ENCODE results near the gene MIA.

MIA gene

GRCh38 chr19:40759352-40759751 is 16.0 kb upstream of the MIA start:
- Histone ChIP-seq H3K27ac (ENCODE audit: low read length) (no peak overlapping the region), H2AFZ (ENCODE audit: low read length) (no peak overlapping the region), H3K4me2 (ENCODE audit: low read depth, low read length) (no peak overlapping the region), H3K36me3 (replicated peaks; ENCODE audit: insufficient read depth, low read length) (peaks cover 25% of the 10 kb centered on the region), H3F3A (ENCODE audit: insufficient read depth, low read length) (no peaks in the 10 kb centered on the region), H3K79me2 (ENCODE audit: low read length) (peaks cover 68% of the 10 kb centered on the region), H3K27me3 (replicated peaks; ENCODE audit: insufficient read depth, low read length) (no peaks in the 10 kb centered on the region), H3K9ac (ENCODE audit: low read length) (no peak overlapping the region), H3K9me2 (replicated peaks; ENCODE audit: insufficient read depth, low read length) (no peaks in the 10 kb centered on the region), H3K4me3 (ENCODE audit: low read length) (no peak overlapping the region), H3K4me1 (ENCODE audit: low read length) (no peaks in the 10 kb centered on the region), H4K20me1 (ENCODE audit: insufficient read depth, low read length) (peaks cover 32% of the 10 kb centered on the region), H3K9me3 (replicated peaks; ENCODE audit: insufficient read depth, low read length) (no peaks in the 10 kb centered on the region)
- DNase-seq, result no peak
- no peak for TF ChIP-seq EZH2phosphoT487 (IDR thresholded peaks at IDR 0.05; ENCODE audit: low read length)
- TF ChIP-seq CTCF (IDR thresholded peaks at IDR 0.05; ENCODE audit: low read length), result no peak
- no peak for TF ChIP-seq EZH2 (optimal IDR thresholded peaks at IDR 0.05; ENCODE audit: low read depth, low read length)

- Histone ChIP-seq H3K36me3 (replicated peaks; ENCODE audit: insufficient read depth, low read length) (peaks cover 35% of the 10 kb centered on the region), H3F3A (ENCODE audit: insufficient read depth, low read length) (no peaks in the 10 kb centered on the region)
Observed at GRCh38 chr19:40762754-40763470, 12.4 kb upstream of the MIA start.

GRCh38 chr19:40763526-40763925 is 11.8 kb upstream of the MIA start:
- Histone ChIP-seq H3K4me1 (ENCODE audit: low read length) (no peaks in the 10 kb centered on the region), H3K4me2 (ENCODE audit: low read depth, low read length) (no peak overlapping the region), H3K4me3 (ENCODE audit: low read length) (no peak overlapping the region), H3K9me2 (replicated peaks; ENCODE audit: insufficient read depth, low read length) (no peaks in the 10 kb centered on the region), H3K27ac (ENCODE audit: low read length) (no peak overlapping the region), H4K20me1 (ENCODE audit: insufficient read depth, low read length) (peaks cover 3% of the 10 kb centered on the region; the same call in 1 of the 2 replicates), H3K79me2 (ENCODE audit: low read length) (peaks cover 30% of the 10 kb centered on the region), H2AFZ (ENCODE audit: low read length) (no peak overlapping the region), H3K27me3 (replicated peaks; ENCODE audit: insufficient read depth, low read length) (no peaks in the 10 kb centered on the region), H3K36me3 (replicated peaks; ENCODE audit: insufficient read depth, low read length) (peaks cover 31% of the 10 kb centered on the region), H3K9me3 (replicated peaks; ENCODE audit: insufficient read depth, low read length) (no peaks in the 10 kb centered on the region), H3F3A (ENCODE audit: insufficient read depth, low read length) (no peaks in the 10 kb centered on the region), H3K9ac (ENCODE audit: low read length) (no peak overlapping the region)
- TF ChIP-seq EZH2 (optimal IDR thresholded peaks at IDR 0.05; ENCODE audit: low read depth, low read length), result no peak
- TF ChIP-seq EZH2phosphoT487 (IDR thresholded peaks at IDR 0.05; ENCODE audit: low read length), result no peak
- no peak for TF ChIP-seq CTCF (IDR thresholded peaks at IDR 0.05; ENCODE audit: low read length)
- DNase-seq, result no peak

More at GRCh38 chr19:40762754-40763470, 12.4 kb upstream of the MIA start:
- Histone ChIP-seq H3K9me2 (replicated peaks; ENCODE audit: insufficient read depth, low read length) (no peaks in the 10 kb centered on the region), H3K27ac (ENCODE audit: low read length) (no peak overlapping the region), H3K79me2 (ENCODE audit: low read length) (peaks cover 35% of the 10 kb centered on the region), H2AFZ (ENCODE audit: low read length) (no peak overlapping the region), H3K27me3 (replicated peaks; ENCODE audit: insufficient read depth, low read length) (no peaks in the 10 kb centered on the region), H3K9me3 (replicated peaks; ENCODE audit: insufficient read depth, low read length) (no peaks in the 10 kb centered on the region), H3K4me1 (ENCODE audit: low read length) (no peaks in the 10 kb centered on the region), H3K9ac (ENCODE audit: low read length) (no peak overlapping the region), H3K4me3 (ENCODE audit: low read length) (no peak overlapping the region), H4K20me1 (ENCODE audit: insufficient read depth, low read length) (peaks cover 3% of the 10 kb centered on the region; the same call in 1 of the 2 replicates), H3K4me2 (ENCODE audit: low read depth, low read length) (no peak overlapping the region)
- no peak for TF ChIP-seq CTCF (IDR thresholded peaks at IDR 0.05; ENCODE audit: low read length)
- TF ChIP-seq EZH2phosphoT487 (IDR thresholded peaks at IDR 0.05; ENCODE audit: low read length), result no peak
- TF ChIP-seq EZH2 (optimal IDR thresholded peaks at IDR 0.05; ENCODE audit: low read depth, low read length), result no peak
- DNase-seq, result no peak

Measured in MM.1S (cell line).